OCI-LY7 (cell line): ENCODE results near the gene DYNLT5. TPM values are rescaled to one million over a fixed set of nuclear protein-coding genes. Genes with fewer than 3 reads are reported as not detected.

Experiments used
- BruUV-seq: library from RNA; stranded (reverse); fragments of 400-500 nt; replicated peaks from 2 replicates; lab custom pipeline; 2021; lab: Mats Ljungman, UMichigan
- CTCF ChIA-PET: fragments of 300-600 bp; sonication (Branson Sonifier 250); formaldehyde crosslinking; loops from one replicate; lab custom pipeline; 2022; ENCODE audit warnings: antibody characterized with exemption; ENCODE audit not compliant: unreplicated experiment; lab: Charles Lee
- POLR2A ChIA-PET: fragments of 300-600 bp; sonication (Branson Sonifier 250); formaldehyde crosslinking; loops from one replicate; lab custom pipeline; 2022; ENCODE audit warnings: antibody characterized with exemption; lab: Charles Lee
- DNase-seq: peaks from one replicate; pipeline ENCODE4 v3.0.0-alpha.2; 2015; ENCODE audit warnings: low spot score
- H2AFZ ChIP-seq: fragments of 200-600 bp; sonication (generic), shearing (Covaris generic); 2 replicates; pipeline ENCODE4 v1.6.1; 2014; ENCODE audit warnings: mild to moderate bottlenecking, antibody characterized with exemption, low read length, moderate library complexity
- H3K27ac ChIP-seq: fragments of 200-600 bp; sonication (generic); 2 replicates; pipeline ENCODE4 v1.5.1; 2014; ENCODE audit warnings: mixed run types, low read depth, mild to moderate bottlenecking, moderate library complexity, low read length, inconsistent platforms; ENCODE audit not compliant: poor library complexity, severe bottlenecking
- H3K36me3 ChIP-seq: fragments of 200-600 bp; sonication (generic); 2 replicates; pipeline ENCODE4 v1.6.1; 2014; ENCODE audit warnings: mild to moderate bottlenecking, antibody characterized with exemption, low read length, moderate library complexity, mixed read lengths; ENCODE audit not compliant: insufficient read depth
- H3K4me1 ChIP-seq: fragments of 200-600 bp; sonication (generic); 2 replicates; pipeline ENCODE4 v1.5.1; 2014; ENCODE audit warnings: mild to moderate bottlenecking, low read length; ENCODE audit not compliant: insufficient read depth, poor library complexity, severe bottlenecking
- H3K4me2 ChIP-seq: fragments of 200-600 bp; sonication (generic); 2 replicates; pipeline ENCODE4 v1.6.1; 2014; ENCODE audit warnings: mild to moderate bottlenecking, low read length
- H3K4me3 ChIP-seq: fragments of 200-600 bp; sonication (generic); 2 replicates; pipeline ENCODE4 v1.5.1; 2014; ENCODE audit warnings: mild to moderate bottlenecking, low read depth, low read length; ENCODE audit not compliant: poor library complexity, severe bottlenecking
- H3K79me2 ChIP-seq: fragments of 200-600 bp; sonication (generic); 2 replicates; pipeline ENCODE4 v1.6.1; 2016; ENCODE audit warnings: low read depth, mild to moderate bottlenecking, low read length, moderate library complexity, mixed read lengths; ENCODE audit not compliant: insufficient read depth
- H3K9me2 ChIP-seq: fragments of 200-600 bp; sonication (generic); 2 replicates; pipeline ENCODE4 v1.6.1; 2016; ENCODE audit warnings: mild to moderate bottlenecking, low read length, mixed read lengths; ENCODE audit not compliant: insufficient read depth
- H3K9me3 ChIP-seq: fragments of 200-600 bp; sonication (generic); 2 replicates; pipeline ENCODE4 v1.6.1; 2014; ENCODE audit warnings: mild to moderate bottlenecking, mixed run types, low read length, mixed read lengths
- H4K20me1 ChIP-seq: fragments of 200-600 bp; sonication (generic); 2 replicates; pipeline ENCODE4 v1.6.1; 2014; ENCODE audit warnings: mild to moderate bottlenecking, antibody characterized with exemption, low read length, moderate library complexity, mixed read lengths; ENCODE audit not compliant: insufficient read depth
- EZH2phosphoT487 ChIP-seq: fragments of 200-600 bp; sonication (generic); IDR thresholded peaks from 2 replicates; pipeline ENCODE4 v1.6.1; 2018; ENCODE audit warnings: low read depth, borderline replicate concordance, mild to moderate bottlenecking, mixed run types, antibody characterized with exemption, low read length, moderate library complexity, mixed read lengths
- intact Hi-C: fragments of 100-400 bp; cut with micrococcal nuclease; formaldehyde crosslinking; loops from one replicate; pipeline ENCODE4 v1.10.0; 2022; ENCODE audit not compliant: unreplicated experiment
- total RNA-seq, 2 experiments: library from RNA; depleted of rRNA in 1 of 2; stranded (reverse); fragments of >200 nt in 1 of 2; shearing (Covaris generic) in 1 of 2; gene quantifications; 2 replicates each; pipeline ENCODE4 v1.2.3, GENCODE V29; 2014 to 2022
- TF ChIP-seq, protein P1 (sequence below): fragments of 200-600 bp; sonication (generic); conservative IDR thresholded peaks from 2 replicates; pipeline ENCODE4 v1.5.1; 2014; ENCODE audit warnings: mild to moderate bottlenecking, antibody characterized with exemption, low read length, moderate library complexity, mixed read lengths

The DYNLT5 gene
- total RNA-seq, 2 experiments from 2014 or later: 0.66 TPM; not detected in 1

GRCh38 chr1:66770240-66770639, 18.0 kb downstream of the DYNLT5 start:
- ChIA-PET POLR2A (interaction anchor here (0.5 to 1.6 kb wide), 14 partner anchors 9 to 666 kb away, joined by 3 to 22 read pairs (median 4); partner anchors contain the start of genes DNAI4 and MIER1), CTCF (interaction anchor here (1.2 kb wide), 1 partner anchor 379 kb away, joined by 3 read pairs; no protein-coding TSS in a partner anchor)
- Histone ChIP-seq H3K4me3 (peak overlapping the region; percentile 63), H3K79me2 (no peaks in the 10 kb centered on the region), H3K36me3 (peaks cover 5% of the 10 kb centered on the region), H2AFZ (peak overlapping the region; percentile 59; the same call in 1 of the 2 replicates), H3K9me3 (no peaks in the 10 kb centered on the region; the same call in 1 of the 2 replicates), H3K9me2 (no peaks in the 10 kb centered on the region), H3K27ac (peak overlapping the region; percentile 99), H3K4me1 (peaks cover 78% of the 10 kb centered on the region), H3K4me2 (peak overlapping the region; percentile 88), H4K20me1 (no peaks in the 10 kb centered on the region)
- BruUV-seq: no TSS peak
- intact Hi-C loops: no loop called here
- DNase-seq: no peak
- TF ChIP-seq EZH2phosphoT487: no peak
- TF ChIP-seq, protein P1, sequence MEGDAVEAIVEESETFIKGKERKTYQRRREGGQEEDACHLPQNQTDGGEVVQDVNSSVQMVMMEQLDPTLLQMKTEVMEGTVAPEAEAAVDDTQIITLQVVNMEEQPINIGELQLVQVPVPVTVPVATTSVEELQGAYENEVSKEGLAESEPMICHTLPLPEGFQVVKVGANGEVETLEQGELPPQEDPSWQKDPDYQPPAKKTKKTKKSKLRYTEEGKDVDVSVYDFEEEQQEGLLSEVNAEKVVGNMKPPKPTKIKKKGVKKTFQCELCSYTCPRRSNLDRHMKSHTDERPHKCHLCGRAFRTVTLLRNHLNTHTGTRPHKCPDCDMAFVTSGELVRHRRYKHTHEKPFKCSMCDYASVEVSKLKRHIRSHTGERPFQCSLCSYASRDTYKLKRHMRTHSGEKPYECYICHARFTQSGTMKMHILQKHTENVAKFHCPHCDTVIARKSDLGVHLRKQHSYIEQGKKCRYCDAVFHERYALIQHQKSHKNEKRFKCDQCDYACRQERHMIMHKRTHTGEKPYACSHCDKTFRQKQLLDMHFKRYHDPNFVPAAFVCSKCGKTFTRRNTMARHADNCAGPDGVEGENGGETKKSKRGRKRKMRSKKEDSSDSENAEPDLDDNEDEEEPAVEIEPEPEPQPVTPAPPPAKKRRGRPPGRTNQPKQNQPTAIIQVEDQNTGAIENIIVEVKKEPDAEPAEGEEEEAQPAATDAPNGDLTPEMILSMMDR: no peak

DNA sequence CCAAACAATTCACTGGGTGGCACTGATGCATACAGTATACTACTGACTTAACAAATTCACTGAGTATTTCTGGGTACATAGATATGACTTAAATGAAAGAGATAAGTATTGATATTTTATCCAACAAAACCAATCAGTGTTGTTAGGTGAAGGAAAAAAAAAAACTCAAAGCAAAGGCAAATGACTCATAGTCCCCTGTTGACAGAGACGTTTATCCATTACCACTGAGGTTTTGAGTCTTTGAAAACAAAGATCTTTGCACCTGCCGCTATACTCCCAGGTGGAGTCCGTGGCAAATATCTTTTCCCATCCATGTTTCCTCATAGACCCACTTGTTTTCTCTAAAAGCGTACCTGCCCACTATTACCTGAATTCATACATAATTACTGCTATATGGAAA, 18.4 kb downstream of the DYNLT5 start:
- TF ChIP-seq, protein P1: no peak; the same call in 1 of the 2 replicates
- no peak for TF ChIP-seq EZH2phosphoT487
- intact Hi-C loops: no loop called here
- no TSS peak for BruUV-seq
- peak overlapping the region; percentile 59; the same call in 1 of the 2 replicates for H2AFZ ChIP-seq
- no peak for DNase-seq
- H4K20me1 ChIP-seq: no peaks in the 10 kb centered on the region
- no peaks in the 10 kb centered on the region for H3K79me2 ChIP-seq
- peak overlapping the region; percentile 63 for H3K4me3 ChIP-seq
- peak overlapping the region; percentile 99 for H3K27ac ChIP-seq
- peak overlapping the region; percentile 88 for H3K4me2 ChIP-seq
- peaks cover 5% of the 10 kb centered on the region for H3K36me3 ChIP-seq
- POLR2A ChIA-PET: interaction anchor here (1.0 to 1.6 kb wide), 5 partner anchors 9 to 666 kb away, joined by 3 to 22 read pairs (median 4); no protein-coding TSS in a partner anchor
- CTCF ChIA-PET: no interaction called here
- no peaks in the 10 kb centered on the region for H3K9me2 ChIP-seq
- H3K9me3 ChIP-seq: no peaks in the 10 kb centered on the region; the same call in 1 of the 2 replicates
- H3K4me1 ChIP-seq: peaks cover 74% of the 10 kb centered on the region

DNA sequence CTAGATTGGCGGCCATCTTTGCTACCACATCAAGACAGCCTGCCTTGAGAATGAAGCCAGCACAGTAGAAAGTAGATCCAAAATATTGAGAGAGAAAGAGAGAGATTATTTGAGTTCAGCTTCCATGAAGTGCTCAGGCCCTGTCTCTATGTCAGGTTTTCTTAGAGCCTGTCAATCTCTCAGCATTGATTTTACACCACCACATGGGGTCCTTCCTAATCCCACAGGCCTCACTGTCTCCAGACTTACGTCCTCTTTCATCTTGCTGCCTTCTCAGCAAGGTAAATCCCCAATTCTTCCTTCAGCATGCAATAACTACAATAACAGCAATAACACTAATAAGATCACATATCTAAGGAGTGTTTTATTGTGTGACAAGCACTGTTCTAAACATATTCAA, 21.0 kb downstream of the DYNLT5 start:
- Histone ChIP-seq H3K79me2 (no peaks in the 10 kb centered on the region), H3K9me2 (no peaks in the 10 kb centered on the region), H4K20me1 (no peaks in the 10 kb centered on the region), H3K27ac (no peak overlapping the region), H3K4me2 (no peak overlapping the region), H3K4me3 (no peak overlapping the region), H2AFZ (no peak overlapping the region; the same call in 1 of the 2 replicates), H3K36me3 (peaks cover 5% of the 10 kb centered on the region), H3K9me3 (peaks cover 5% of the 10 kb centered on the region; the same call in 1 of the 2 replicates), H3K4me1 (peaks cover 55% of the 10 kb centered on the region)
- BruUV-seq: no TSS peak
- TF ChIP-seq, protein P1: no peak
- no peak for TF ChIP-seq EZH2phosphoT487
- no peak for DNase-seq
- intact Hi-C loops: no loop called here
- CTCF ChIA-PET: no interaction called here
- POLR2A ChIA-PET: interaction anchor here (1.2 kb wide), 1 partner anchor 184 kb away, joined by 3 read pairs; no protein-coding TSS in a partner anchor
